C4-2B (cell line): ENCODE results near the gene OLFM1.

ENCODE experiments used
- CTCF ChIP-seq: fragments of 450-650 bp; conservative IDR thresholded peaks from 2 replicates; pipeline ENCODE4 v1.5.1; 2017; ENCODE audit warnings: mild to moderate bottlenecking
- ZFX ChIP-seq: fragments of 450-650 bp; IDR thresholded peaks from 2 replicates; pipeline ENCODE4 v1.6.1; 2017

- TF ChIP-seq CTCF (no peak), ZFX (no peak)
Measured at GRCh38 chr9:135138078-135138855, 50.8 kb downstream of the OLFM1 start.
